Right cardiac atrium (tissue), 5 donors: ENCODE data around the gene TLCD3B. TPM values are rescaled to one million over a fixed set of nuclear protein-coding genes. Genes with fewer than 3 reads are reported as not detected.

Experiments used
- ATAC-seq, 2 donors: fragments of 200-7000 bp; cut with Tn5 transposase; one replicate each; pipeline versions ENCODE4 v1.8.0 to v1.9.1; 2020; ENCODE audit warnings: moderate library complexity in 2 of 2, mild to moderate bottlenecking in 1 of 2
- DNase-seq, 3 donors: peaks; one replicate each; pipeline ENCODE4 v3.0.0-alpha.2; 2020
- H3K27ac ChIP-seq: one replicate; pipeline ENCODE4 v1.5.1; 2013; ENCODE audit warnings: mild to moderate bottlenecking, low read length, control low read depth, moderate library complexity
- H3K27me3 ChIP-seq: one replicate; pipeline ENCODE4 v1.6.1; 2013; ENCODE audit not compliant: control insufficient read depth, insufficient read depth
- H3K4me1 ChIP-seq: one replicate; pipeline ENCODE4 v1.6.1; 2013; ENCODE audit warnings: low read length; ENCODE audit not compliant: control insufficient read depth, insufficient read depth
- H3K4me3 ChIP-seq: one replicate; pipeline ENCODE4 v1.5.1; 2013; ENCODE audit warnings: low read length, control low read depth
- H3K9me3 ChIP-seq: one replicate; pipeline ENCODE4 v1.6.1; 2013; ENCODE audit warnings: low read length; ENCODE audit not compliant: control insufficient read depth
- WGBS: extraction: QIAGEN DNeasy Blood & Tissue Kit; methylation state at CpG from one replicate; pipeline ENCODE4 v1.1.7; 2013; 5-methylcytosine and 5-hydroxymethylcytosine counted together
- intact Hi-C, 4 donors: fragments of 100-400 bp; cut with DNase I; formaldehyde crosslinking; loops; one replicate each; pipeline versions ENCODE4 v1.11.0 to v1.14.0; 2022 to 2023
- polyA plus RNA-seq: library from polyadenylated mRNA; stranded (reverse); fragments of 200-250 nt; gene quantifications from one replicate; pipeline ENCODE4 v1.2.3, GENCODE V29; 2013
- total RNA-seq, 4 donors: library from RNA; stranded (reverse); fragmentation: NEBNext Ultra II Directional; extraction: Animal tissue kit (Norgen Biotek cat#: 25700); gene quantifications; one replicate each; pipeline ENCODE4 v1.2.1, GENCODE V29; 2021
- donor health status: healthy with polysubstance abuse.
- donor health status: DM: no; HTN: yes; CAD: no.
- donor health status: DM: no; HTN: no; CAD: no.
- donor health status: DM: no; HTN: yes; CAD: no; lungs with severe emphysema.
- donor health status: DM: yes; HTN: yes; CAD: no.

TLCD3B gene
- total and polyA plus RNA-seq, 5 donors = not detected

GRCh38 chr16:30040221-30040620, 9.2 kb upstream of the TLCD3B start:
- DNase-seq (no peak), ATAC-seq (no peak)
- no peaks in the 10 kb centered on the region for H3K9me3 ChIP-seq
- H3K4me3 ChIP-seq = no peak overlapping the region
- 68% methylated on average over 5 of the region's 5 CpGs for WGBS
- intact Hi-C loops = loop anchor here in 1 of 4 donors (5.0 kb wide), 1 partner anchor 52 kb away; the partner anchor contains the start of gene TBX6
- H3K27ac ChIP-seq = no peak overlapping the region
- H3K4me1 ChIP-seq = no peaks in the 10 kb centered on the region
- no peaks in the 10 kb centered on the region for H3K27me3 ChIP-seq

- no peak for ATAC-seq
- Histone ChIP-seq H3K27me3 (no peaks in the 10 kb centered on the region), H3K27ac (no peak overlapping the region), H3K4me3 (no peak overlapping the region), H3K4me1 (no peaks in the 10 kb centered on the region), H3K9me3 (no peaks in the 10 kb centered on the region)
- WGBS = 68% methylated on average over 7 of the region's 7 CpGs
- DNase-seq = no peak
- intact Hi-C loops = no loop called here
Measured at GRCh38 chr16:30033270-30033669, 2.2 kb upstream of the TLCD3B start.

- DNase-seq = peak in 1 of 3 donors; percentile 40
- no peaks in the 10 kb centered on the region for H3K4me1 ChIP-seq
- no peak for ATAC-seq
- 25% methylated on average over 12 of the region's 12 CpGs for WGBS
- H3K27me3 ChIP-seq = no peaks in the 10 kb centered on the region
- intact Hi-C loops = no loop called here
- H3K9me3 ChIP-seq = no peaks in the 10 kb centered on the region
- no peak overlapping the region for H3K27ac ChIP-seq
- no peak overlapping the region for H3K4me3 ChIP-seq
Measured at GRCh38 chr16:30032083-30032819, 1.2 kb upstream of the TLCD3B start.

- no peak for ATAC-seq
Measured at GRCh38 chr16:30031477-30031918, 427 bp upstream of the TLCD3B start.

GRCh38 chr16:30030011-30030685, 923 bp downstream of the TLCD3B start:
- intact Hi-C loops = no loop called here
- H3K27ac ChIP-seq = no peak overlapping the region
- WGBS = 23% methylated on average over 23 of the region's 23 CpGs
- no peak overlapping the region for H3K4me3 ChIP-seq
- DNase-seq (peak in 1 of 3 donors; percentile 49), ATAC-seq (no peak)
- no peaks in the 10 kb centered on the region for H3K4me1 ChIP-seq
- no peaks in the 10 kb centered on the region for H3K27me3 ChIP-seq
- H3K9me3 ChIP-seq = no peaks in the 10 kb centered on the region

More at GRCh38 chr16:30031477-30031918, 427 bp upstream of the TLCD3B start:
- no peaks in the 10 kb centered on the region for H3K27me3 ChIP-seq
- no peak overlapping the region for H3K4me3 ChIP-seq
- 20% methylated on average over 11 of the region's 11 CpGs for WGBS
- no peak for DNase-seq
- no peaks in the 10 kb centered on the region for H3K4me1 ChIP-seq
- intact Hi-C loops = no loop called here
- H3K27ac ChIP-seq = no peak overlapping the region
- no peaks in the 10 kb centered on the region for H3K9me3 ChIP-seq

GRCh38 chr16:30028438-30029076, 2.5 kb downstream of the TLCD3B start:
- 12% methylated on average over 18 of the region's 18 CpGs for WGBS
- intact Hi-C loops = loop anchor here in 2 of 4 donors (10.0 kb wide), 1 partner anchor 334 kb away; no protein-coding TSS in a partner anchor
- Histone ChIP-seq H3K27me3 (no peaks in the 10 kb centered on the region), H3K9me3 (no peaks in the 10 kb centered on the region), H3K4me1 (no peaks in the 10 kb centered on the region), H3K4me3 (no peak overlapping the region), H3K27ac (no peak overlapping the region)
- DNase-seq = peak in 1 of 3 donors; percentile 62
- ATAC-seq = peak in 1 of 2 donors; percentile 27

- Histone ChIP-seq H3K9me3 (no peaks in the 10 kb centered on the region), H3K27ac (no peak overlapping the region), H3K27me3 (no peaks in the 10 kb centered on the region), H3K4me3 (no peak overlapping the region), H3K4me1 (no peaks in the 10 kb centered on the region)
- WGBS = 35% methylated on average over 13 of the region's 13 CpGs
- DNase-seq = peak in 1 of 3 donors; percentile 40
- no peak for ATAC-seq
- intact Hi-C loops = loop anchor here in 2 of 4 donors (10.0 kb wide), 1 partner anchor 333 kb away; no protein-coding TSS in a partner anchor
Measured at GRCh38 chr16:30027588-30028437, 3.3 kb downstream of the TLCD3B start.

- H3K4me3 ChIP-seq = no peak overlapping the region
- WGBS = 87% methylated on average over 18 of the region's 18 CpGs
- no peaks in the 10 kb centered on the region for H3K27me3 ChIP-seq
- no peak overlapping the region for H3K27ac ChIP-seq
- no peaks in the 10 kb centered on the region for H3K4me1 ChIP-seq
- no peaks in the 10 kb centered on the region for H3K9me3 ChIP-seq
- DNase-seq (peak in 1 of 3 donors; percentile 44), ATAC-seq (no peak)
- intact Hi-C loops = loop anchor here in 2 of 4 donors (10.0 kb wide), 1 partner anchor 332 kb away; no protein-coding TSS in a partner anchor
Measured at GRCh38 chr16:30026449-30026848, 4.6 kb downstream of the TLCD3B start.

GRCh38 chr16:30025574-30025973, 5.5 kb downstream of the TLCD3B start:
- DNase-seq (peak in 1 of 3 donors; percentile 30), ATAC-seq (no peak)
- Histone ChIP-seq H3K4me1 (no peaks in the 10 kb centered on the region), H3K9me3 (no peaks in the 10 kb centered on the region), H3K27me3 (no peaks in the 10 kb centered on the region), H3K4me3 (no peak overlapping the region), H3K27ac (no peak overlapping the region)
- intact Hi-C loops = loop anchor here in 2 of 4 donors (10.0 kb wide), 1 partner anchor 331 kb away; no protein-coding TSS in a partner anchor
- WGBS = 63% methylated on average over 7 of the region's 7 CpGs

GRCh38 chr16:30025156-30025555, 5.9 kb downstream of the TLCD3B start:
- Histone ChIP-seq H3K4me3 (no peak overlapping the region), H3K9me3 (no peaks in the 10 kb centered on the region), H3K27me3 (no peaks in the 10 kb centered on the region), H3K4me1 (no peaks in the 10 kb centered on the region), H3K27ac (no peak overlapping the region)
- ATAC-seq = no peak
- DNase-seq = peak in 1 of 3 donors; percentile 32
- intact Hi-C loops = loop anchor here in 2 of 4 donors (10.0 kb wide), 1 partner anchor 330 kb away; no protein-coding TSS in a partner anchor
- WGBS = 69% methylated on average over 20 of the region's 20 CpGs
